Measurements from ENCODE around the gene MYH10.

MYH10 gene

DNA sequence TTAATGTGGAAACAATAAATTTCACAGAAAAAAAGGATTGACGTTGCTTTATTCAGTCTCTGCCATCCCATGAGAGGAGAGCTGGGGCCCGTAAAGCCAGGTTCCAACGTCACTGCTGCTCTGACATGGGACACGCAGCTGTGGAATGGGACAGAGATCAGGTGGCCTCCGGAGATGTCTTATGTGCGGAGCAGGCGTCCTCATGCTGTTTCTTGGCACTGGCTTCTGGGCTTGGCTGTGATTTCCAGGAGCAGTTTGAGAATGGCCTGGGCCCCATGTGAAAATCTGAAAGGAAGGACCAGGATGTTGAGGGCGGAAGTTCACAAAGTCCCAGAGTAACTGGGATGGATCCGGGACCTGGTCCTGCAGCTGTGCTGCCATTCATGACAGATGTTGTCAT is 162.4 kb downstream of the MYH10 start:
- TF ChIP-seq, protein P1, sequence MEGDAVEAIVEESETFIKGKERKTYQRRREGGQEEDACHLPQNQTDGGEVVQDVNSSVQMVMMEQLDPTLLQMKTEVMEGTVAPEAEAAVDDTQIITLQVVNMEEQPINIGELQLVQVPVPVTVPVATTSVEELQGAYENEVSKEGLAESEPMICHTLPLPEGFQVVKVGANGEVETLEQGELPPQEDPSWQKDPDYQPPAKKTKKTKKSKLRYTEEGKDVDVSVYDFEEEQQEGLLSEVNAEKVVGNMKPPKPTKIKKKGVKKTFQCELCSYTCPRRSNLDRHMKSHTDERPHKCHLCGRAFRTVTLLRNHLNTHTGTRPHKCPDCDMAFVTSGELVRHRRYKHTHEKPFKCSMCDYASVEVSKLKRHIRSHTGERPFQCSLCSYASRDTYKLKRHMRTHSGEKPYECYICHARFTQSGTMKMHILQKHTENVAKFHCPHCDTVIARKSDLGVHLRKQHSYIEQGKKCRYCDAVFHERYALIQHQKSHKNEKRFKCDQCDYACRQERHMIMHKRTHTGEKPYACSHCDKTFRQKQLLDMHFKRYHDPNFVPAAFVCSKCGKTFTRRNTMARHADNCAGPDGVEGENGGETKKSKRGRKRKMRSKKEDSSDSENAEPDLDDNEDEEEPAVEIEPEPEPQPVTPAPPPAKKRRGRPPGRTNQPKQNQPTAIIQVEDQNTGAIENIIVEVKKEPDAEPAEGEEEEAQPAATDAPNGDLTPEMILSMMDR (IDR thresholded peaks at IDR 0.05; ENCODE audit: extremely low read depth, insufficient read depth, missing control alignments), result no peak
- no peak for DNase-seq (ENCODE audit: low spot score)
- in situ Hi-C loops (cut with MboI; ENCODE audit: low pct_unique_long_range_greater_than_20kb, low sequenced_read_pairs, unreplicated experiment), result no loop called here

DNA sequence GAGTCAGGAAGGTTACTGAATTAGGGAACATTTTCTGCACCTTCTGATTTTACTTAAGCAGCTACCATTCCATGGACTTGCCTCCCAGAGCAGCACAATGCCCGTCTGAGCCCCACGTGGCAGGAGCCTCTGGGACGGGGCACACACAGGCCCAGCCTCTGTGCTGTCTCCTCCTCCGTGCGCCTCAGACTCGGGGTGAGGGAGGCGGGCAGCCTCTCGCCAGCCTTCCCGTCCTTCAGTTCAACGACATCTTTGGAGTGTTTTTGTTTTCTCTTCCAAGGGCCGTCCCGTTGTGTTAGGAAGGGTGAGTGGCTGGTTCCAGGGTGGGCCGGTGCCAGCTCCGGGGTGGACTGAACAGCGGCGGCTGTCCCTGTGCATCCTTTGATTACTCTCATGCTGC is 163.0 kb downstream of the MYH10 start:
- no peak for DNase-seq (ENCODE audit: low spot score)
- TF ChIP-seq, protein P1 (IDR thresholded peaks at IDR 0.05; ENCODE audit: extremely low read depth, insufficient read depth, missing control alignments), result no peak
- in situ Hi-C loops (cut with MboI; ENCODE audit: low pct_unique_long_range_greater_than_20kb, low sequenced_read_pairs, unreplicated experiment), result no loop called here

DNA sequence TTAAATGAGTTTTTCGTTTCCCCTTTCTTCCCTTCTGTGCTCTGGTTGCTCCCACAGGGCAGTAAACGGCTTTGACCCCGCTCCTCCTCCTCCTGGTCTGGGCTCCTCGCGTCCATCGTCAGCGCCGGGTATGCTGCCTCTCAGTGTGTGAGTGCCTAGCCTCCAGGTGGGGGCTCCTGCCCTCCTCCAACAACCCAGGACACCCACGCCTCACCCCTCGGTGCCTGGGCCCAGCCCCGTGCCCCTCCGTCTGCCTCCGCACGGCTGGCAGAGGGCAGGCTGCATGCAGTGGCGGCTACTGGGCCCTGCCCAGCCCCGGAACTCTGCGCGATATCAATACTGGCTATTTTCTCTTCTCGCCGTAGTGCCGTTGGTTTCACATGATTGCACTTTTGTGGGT is 163.7 kb downstream of the MYH10 start:
- in situ Hi-C loops (cut with MboI; ENCODE audit: low pct_unique_long_range_greater_than_20kb, low sequenced_read_pairs, unreplicated experiment), result no loop called here
- TF ChIP-seq, protein P1 (IDR thresholded peaks at IDR 0.05; ENCODE audit: extremely low read depth, insufficient read depth, missing control alignments), result no peak
- peak; percentile 10 for DNase-seq (ENCODE audit: low spot score)

DNA sequence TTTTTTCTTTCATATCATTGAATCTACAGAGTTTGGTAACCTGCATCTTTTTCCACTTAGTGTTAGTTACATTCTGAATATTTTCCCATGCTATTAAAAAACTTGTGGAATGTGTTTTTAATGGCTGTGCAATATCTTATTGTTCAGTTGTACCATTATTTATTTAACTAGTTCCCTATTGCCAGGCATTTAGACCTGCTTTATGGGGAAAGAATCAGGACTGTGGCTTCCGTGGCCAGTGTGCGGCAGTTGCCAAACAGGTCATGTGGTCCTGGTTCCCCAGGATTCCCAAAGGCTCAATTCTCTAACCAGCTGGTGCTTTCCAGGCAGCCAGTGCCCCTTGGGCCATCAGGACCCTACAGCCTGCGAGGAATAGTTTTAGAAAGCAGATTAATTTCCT is 164.1 kb downstream of the MYH10 start:
- no peak for DNase-seq (ENCODE audit: low spot score)
- in situ Hi-C loops (cut with MboI; ENCODE audit: low pct_unique_long_range_greater_than_20kb, low sequenced_read_pairs, unreplicated experiment), result no loop called here
- TF ChIP-seq, protein P1 (IDR thresholded peaks at IDR 0.05; ENCODE audit: extremely low read depth, insufficient read depth, missing control alignments), result no peak

DNA sequence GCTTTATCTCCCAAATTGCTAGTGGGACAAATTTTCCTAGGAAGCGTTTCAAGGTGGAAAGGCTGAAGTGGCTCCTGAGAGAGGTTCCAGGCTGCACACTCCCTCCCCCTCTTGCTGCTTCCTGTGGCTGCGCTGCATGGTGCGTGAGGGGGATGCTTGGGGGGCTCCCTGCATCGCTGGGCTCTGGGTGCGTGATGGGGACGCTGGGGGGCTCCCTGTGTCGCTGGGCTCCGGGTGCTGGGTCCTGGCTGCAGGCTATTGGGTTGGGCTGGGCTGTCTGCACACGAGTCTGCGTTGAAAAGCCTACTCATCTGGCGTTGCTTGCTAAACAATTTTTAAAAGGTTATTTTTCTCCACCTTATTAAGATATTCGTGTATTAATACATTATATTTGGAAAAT is 164.8 kb downstream of the MYH10 start:
- in situ Hi-C loops (cut with MboI; ENCODE audit: low pct_unique_long_range_greater_than_20kb, low sequenced_read_pairs, unreplicated experiment), result no loop called here
- DNase-seq (ENCODE audit: low spot score), result no peak
- TF ChIP-seq, protein P1 (IDR thresholded peaks at IDR 0.05; ENCODE audit: extremely low read depth, insufficient read depth, missing control alignments), result no peak

DNA sequence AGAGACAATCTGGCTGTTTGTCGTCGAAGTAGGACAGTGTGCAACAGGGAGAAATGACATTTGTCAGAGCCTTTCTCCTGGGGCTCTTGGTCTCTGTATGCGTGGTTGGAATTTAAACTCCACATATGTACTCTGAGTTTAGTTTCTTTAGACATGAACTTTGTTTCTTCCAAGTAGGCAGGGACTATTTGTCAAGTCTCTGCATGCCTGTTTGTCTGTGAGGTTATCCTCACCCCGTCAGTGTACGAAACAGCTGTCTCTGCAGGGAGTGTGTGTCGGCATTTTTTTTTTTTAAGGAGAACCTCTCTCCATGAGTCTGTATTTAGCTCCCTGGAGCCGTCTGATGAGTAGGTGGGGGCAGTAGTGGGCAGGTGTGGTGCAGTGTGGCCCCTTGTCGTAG is 165.2 kb downstream of the MYH10 start:
- in situ Hi-C loops (cut with MboI; ENCODE audit: low pct_unique_long_range_greater_than_20kb, low sequenced_read_pairs, unreplicated experiment), result no loop called here
- TF ChIP-seq, protein P1 (IDR thresholded peaks at IDR 0.05; ENCODE audit: extremely low read depth, insufficient read depth, missing control alignments), result no peak
- DNase-seq (ENCODE audit: low spot score), result no peak

DNA sequence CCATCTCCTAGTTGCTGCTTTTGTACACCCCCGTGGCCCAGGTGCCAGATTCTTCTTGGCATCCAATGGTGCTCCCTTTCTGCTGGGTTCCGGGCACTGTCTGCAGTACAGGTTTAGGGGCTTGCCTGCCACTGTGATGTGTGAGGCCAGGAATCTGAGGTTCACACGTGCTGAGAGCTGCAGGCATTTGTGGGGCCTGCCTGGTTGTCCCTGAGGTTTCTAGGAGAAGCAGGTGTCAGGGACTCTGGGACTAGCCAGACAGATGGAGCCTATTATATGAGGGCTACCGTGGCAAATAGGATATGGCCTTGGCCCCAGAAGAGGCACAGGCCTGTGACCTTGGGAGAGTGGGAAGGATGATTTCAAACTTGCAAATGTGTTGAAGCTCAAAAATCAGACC is 165.6 kb downstream of the MYH10 start:
- in situ Hi-C loops (cut with MboI; ENCODE audit: low pct_unique_long_range_greater_than_20kb, low sequenced_read_pairs, unreplicated experiment), result no loop called here
- TF ChIP-seq, protein P1 (IDR thresholded peaks at IDR 0.05; ENCODE audit: extremely low read depth, insufficient read depth, missing control alignments), result no peak
- DNase-seq (ENCODE audit: low spot score), result no peak

Measured in GM13977 (cell line).